ENCODE data around the gene DCST1. TPM values are rescaled to one million over a fixed set of nuclear protein-coding genes. Genes with fewer than 3 reads are reported as not detected.

Gene DCST1
- total RNA-seq, 4 donors from 2014 or later, result not detected

DNA sequence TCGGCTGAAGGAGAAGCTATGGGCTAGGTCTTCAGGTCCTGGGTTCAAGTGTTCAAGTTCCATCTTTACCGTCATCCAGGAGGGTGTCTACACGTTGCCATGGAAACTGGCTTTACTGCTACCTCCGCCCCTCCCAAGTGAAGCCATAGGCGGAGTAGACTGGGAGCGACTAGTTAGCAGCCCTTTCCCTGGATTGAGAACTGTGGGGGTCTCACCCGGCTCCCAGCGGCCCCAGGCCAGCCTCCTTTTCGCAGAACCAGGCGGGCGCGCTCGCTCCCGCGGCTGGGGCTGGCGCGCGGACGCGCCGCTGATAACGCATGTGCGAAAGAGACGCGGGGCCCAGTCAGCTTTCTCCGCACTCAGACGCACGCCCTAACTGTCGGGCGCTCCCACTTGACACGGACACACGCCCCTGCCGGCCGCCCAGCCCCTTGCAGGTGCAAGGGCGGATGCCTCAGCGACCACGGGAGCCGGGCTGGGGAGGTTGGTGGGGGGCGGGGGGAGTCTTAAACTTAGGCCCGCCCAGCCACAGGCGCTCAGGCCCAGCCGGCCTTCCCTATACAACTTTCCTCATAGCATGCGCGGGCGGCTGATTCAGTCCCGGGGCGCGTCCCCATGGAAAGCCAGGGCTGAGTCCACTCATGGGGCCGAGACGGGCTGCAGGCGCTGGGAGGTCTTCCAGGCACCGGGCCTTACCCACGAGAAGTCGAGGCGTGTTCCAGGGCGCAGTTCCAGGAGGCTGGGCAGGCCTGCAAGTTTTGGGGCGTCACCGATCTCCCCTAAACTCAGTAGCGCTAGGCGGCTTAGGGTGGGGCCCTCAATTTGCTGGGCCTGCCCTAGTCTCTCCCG lies 37.3 kb downstream of the DCST1 start:
- TF ChIP-seq, protein P1, sequence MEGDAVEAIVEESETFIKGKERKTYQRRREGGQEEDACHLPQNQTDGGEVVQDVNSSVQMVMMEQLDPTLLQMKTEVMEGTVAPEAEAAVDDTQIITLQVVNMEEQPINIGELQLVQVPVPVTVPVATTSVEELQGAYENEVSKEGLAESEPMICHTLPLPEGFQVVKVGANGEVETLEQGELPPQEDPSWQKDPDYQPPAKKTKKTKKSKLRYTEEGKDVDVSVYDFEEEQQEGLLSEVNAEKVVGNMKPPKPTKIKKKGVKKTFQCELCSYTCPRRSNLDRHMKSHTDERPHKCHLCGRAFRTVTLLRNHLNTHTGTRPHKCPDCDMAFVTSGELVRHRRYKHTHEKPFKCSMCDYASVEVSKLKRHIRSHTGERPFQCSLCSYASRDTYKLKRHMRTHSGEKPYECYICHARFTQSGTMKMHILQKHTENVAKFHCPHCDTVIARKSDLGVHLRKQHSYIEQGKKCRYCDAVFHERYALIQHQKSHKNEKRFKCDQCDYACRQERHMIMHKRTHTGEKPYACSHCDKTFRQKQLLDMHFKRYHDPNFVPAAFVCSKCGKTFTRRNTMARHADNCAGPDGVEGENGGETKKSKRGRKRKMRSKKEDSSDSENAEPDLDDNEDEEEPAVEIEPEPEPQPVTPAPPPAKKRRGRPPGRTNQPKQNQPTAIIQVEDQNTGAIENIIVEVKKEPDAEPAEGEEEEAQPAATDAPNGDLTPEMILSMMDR (IDR thresholded peaks at IDR 0.05; ENCODE audit: low read depth), result no peak

- TF ChIP-seq, protein P1 (IDR thresholded peaks at IDR 0.05; ENCODE audit: low read depth), result no peak
Measured at GRCh38 chr1:155071701-155072100, 38.1 kb downstream of the DCST1 start.

DNA sequence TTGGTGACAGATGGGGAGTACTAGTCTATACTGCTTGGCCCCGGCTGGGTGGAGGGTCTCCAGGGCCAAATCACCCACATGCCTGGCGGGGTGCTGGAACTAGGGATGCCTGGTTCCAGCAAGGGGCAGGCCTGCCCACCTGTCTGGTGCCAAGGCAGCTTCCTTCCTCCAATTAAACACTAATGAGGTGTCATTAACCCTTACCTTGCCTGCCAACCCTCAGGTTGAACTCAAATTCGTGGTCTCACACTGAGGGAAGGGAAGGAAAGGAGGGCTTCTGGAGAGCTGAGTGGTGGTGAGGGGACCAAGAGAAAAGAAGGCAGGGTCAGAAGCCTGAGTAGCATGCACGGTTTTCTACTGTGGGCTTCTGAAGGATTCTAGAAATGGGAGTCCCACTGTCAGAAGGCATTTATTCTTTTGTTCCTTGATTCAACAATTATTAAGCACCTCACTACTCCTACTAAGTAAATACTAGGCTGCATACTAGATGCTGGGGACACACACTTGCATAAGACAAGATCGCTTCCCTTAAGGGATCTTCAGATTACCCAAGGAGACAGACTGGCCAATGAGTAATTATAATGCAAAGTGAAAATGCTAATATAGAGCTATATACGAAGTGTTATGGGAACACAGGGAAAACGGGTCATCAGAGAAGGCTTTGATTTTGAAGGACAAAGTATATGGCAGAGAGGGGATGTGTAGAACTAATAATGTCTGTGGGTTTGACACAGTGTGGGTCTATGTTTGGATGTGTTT lies 39.1 kb downstream of the DCST1 start:
- TF ChIP-seq, protein P1 (IDR thresholded peaks at IDR 0.05; ENCODE audit: low read depth), result no peak

DNA sequence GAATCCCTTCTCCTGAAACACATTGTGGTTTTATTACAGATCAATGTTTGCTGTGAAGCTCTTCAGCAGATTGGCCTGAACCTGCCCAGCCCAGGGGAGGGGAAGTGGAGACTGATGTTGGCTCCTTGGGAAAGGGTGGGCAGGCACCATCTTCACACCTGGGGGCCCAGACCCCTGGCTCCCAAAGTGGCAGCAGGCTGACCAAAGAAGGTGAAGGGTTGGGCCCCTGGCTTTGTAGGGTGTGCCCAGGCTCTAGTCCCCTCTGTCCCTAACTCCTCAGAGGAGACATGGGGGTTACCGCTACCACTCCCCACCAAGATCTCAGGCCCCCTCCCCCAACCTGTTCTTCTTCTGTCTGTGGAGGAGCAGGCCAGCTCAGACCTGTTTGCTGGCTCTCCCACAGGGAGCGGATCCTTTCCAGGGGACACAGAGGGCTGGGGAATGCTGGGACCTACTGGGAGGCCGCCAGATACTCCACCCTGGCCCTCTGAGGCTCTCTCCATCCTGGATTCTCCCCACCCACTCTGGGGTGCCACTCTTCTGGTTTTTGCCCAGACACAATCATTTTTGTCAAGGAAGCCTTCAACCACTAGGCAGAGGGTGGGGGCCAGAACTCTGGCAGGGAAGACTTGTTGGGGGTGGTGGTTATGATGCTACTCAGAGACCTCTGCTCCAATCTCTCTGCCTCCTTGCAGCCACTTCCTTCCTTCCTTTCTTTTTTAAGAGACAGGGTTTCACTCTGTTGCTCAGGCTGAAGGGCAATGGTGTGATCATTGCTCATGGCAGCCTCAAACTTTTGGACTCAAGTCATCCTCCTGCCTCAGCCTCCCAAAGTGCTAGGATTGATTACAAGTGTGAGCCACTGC lies 40.0 kb downstream of the DCST1 start:
- TF ChIP-seq, protein P1 (IDR thresholded peaks at IDR 0.05; ENCODE audit: low read depth), result no peak

- TF ChIP-seq, protein P1 (IDR thresholded peaks at IDR 0.05; ENCODE audit: low read depth), result no peak
Measured at GRCh38 chr1:155075535-155075934, 41.9 kb downstream of the DCST1 start.

DNA sequence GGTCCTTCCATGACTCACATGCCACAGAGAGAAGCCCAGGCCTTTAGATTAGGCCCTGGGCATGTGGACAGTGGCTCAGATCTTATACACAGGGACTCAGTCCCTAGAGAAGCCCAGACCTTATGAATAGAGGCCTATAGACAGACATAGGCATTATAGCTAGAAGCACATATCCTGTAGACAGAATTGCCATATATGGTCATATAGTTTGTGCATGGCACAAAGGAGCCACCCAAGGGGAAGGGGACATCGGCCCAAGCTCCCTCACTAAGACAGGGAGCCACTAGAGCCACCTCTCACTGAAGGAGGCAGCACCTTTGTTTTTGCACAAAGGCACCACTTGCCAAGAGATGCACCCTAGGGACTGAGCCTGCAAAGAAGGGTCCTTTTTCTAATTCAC lies 42.7 kb downstream of the DCST1 start:
- TF ChIP-seq, protein P1 (IDR thresholded peaks at IDR 0.05; ENCODE audit: low read depth), result no peak

All from subcutaneous adipose tissue (tissue), 4 donors.